Prostate gland (tissue), 2 donors: Measurements from ENCODE around the gene PNO1. TPM values are rescaled to one million over a fixed set of nuclear protein-coding genes. Genes with fewer than 3 reads are reported as not detected.

ENCODE experiments used
- DNase-seq: peaks from one replicate; pipeline ENCODE4 v3.0.0-alpha.2; 2019; ENCODE audit warnings: low spot score
- H3K27ac ChIP-seq, 2 donors: fragments of 200-600 bp; sonication (generic); 2 replicates each; pipeline ENCODE4 v1.5.1; 2017 to 2019
- H3K27me3 ChIP-seq: fragments of 200-600 bp; sonication (generic); replicated peaks from 2 replicates; pipeline ENCODE4 v1.5.1; 2019; ENCODE audit not compliant: insufficient read depth
- H3K36me3 ChIP-seq, 2 donors: fragments of 200-600 bp; sonication (generic); 1 replicate in 1 of 2; 2 replicates in 1 of 2; pipeline versions ENCODE4 v1.5.1 to v1.8.1; 2017 to 2019
- H3K4me1 ChIP-seq: fragments of 200-600 bp; sonication (generic); replicated peaks from 2 replicates; pipeline ENCODE4 v1.5.1; 2019
- H3K4me3 ChIP-seq, 2 donors: fragments of 200-600 bp; sonication (generic); 2 replicates each; pipeline ENCODE4 v1.5.1; 2017 to 2019
- H3K9me3 ChIP-seq: fragments of 200-600 bp; sonication (generic); 2 replicates; pipeline ENCODE4 v1.5.1; 2017
- CTCF ChIP-seq, 4 experiments: fragments of 200-600 bp in 2 of 4; fragments of 450-650 bp in 2 of 4; sonication (generic) in 2 of 4; IDR thresholded peaks; 1 replicate in 3 of 4; 2 replicates in 1 of 4; pipeline ENCODE4 v1.5.1; 2016 to 2019; ENCODE audit warnings: antibody characterized with exemption in 4 of 4, mild to moderate bottlenecking in 2 of 4, moderate library complexity in 2 of 4
- POLR2A ChIP-seq: fragments of 450-650 bp; IDR thresholded peaks from one replicate; pipeline ENCODE4 v1.6.1; 2016; ENCODE audit warnings: antibody characterized with exemption, mild to moderate bottlenecking
- POLR2AphosphoS5 ChIP-seq: sonication (generic); formaldehyde crosslinking; IDR thresholded peaks from one replicate; pipeline ENCODE4 v1.6.1; 2017; ENCODE audit warnings: antibody characterized with exemption
- WGBS: methylation state at CpG from one replicate; pipeline ENCODE4 v1.1.5; 2018; 5-methylcytosine and 5-hydroxymethylcytosine counted together
- intact Hi-C: fragments of 100-400 bp; cut with DNase I; formaldehyde crosslinking; loops from one replicate; pipeline ENCODE4 v1.14.2; 2022
- total RNA-seq, 2 donors: library from RNA; depleted of rRNA; stranded (reverse); fragments of >200 nt; gene quantifications; one replicate each; pipeline ENCODE4 v1.1.0, GENCODE V29; 2016

PNO1 gene
- total RNA-seq, 2 donors from 2014 or later = 10.1 to 20.2 TPM

GRCh38 chr2:68178954-68179627 is 21.4 kb downstream of the PNO1 start:
- TF ChIP-seq POLR2A (no peak), POLR2AphosphoS5 (no peak), CTCF (IDR thresholded peaks at IDR 0.05) (no peak)
- Histone ChIP-seq H3K4me1 (no peaks in the 10 kb centered on the region), H3K27ac (no peak overlapping the region), H3K9me3 (no peaks in the 10 kb centered on the region), H3K27me3 (no peaks in the 10 kb centered on the region), H3K4me3 (no peak overlapping the region), H3K36me3 (no peaks in the 10 kb centered on the region)
- WGBS = 61% methylated on average over 4 of the region's 4 CpGs
- intact Hi-C loops = no loop called here
- no peak for DNase-seq

DNA sequence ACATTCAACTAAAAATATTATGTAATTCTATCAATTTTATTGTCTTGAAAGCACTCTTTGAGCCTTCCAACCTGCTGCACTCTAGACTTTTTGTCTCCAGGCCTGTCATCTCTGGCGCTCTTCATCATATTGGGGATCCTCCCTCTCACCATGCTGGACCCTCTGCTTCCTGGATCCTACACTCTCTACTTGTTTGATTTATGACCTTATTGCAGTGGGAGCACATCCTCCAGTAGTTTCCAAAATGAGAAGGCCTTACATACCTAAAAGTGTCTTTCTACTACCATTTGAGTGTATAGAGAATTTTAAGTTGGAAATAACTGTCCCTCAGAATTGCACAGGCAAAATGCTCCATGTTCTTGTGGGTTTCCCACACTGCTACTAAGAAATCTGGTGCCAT is 25.2 kb downstream of the PNO1 start:
- no peaks in the 10 kb centered on the region for H3K9me3 ChIP-seq
- WGBS = 96% methylated on average over 1 of the region's 1 CpG
- no peaks in the 10 kb centered on the region for H3K36me3 ChIP-seq
- no peak overlapping the region for H3K4me3 ChIP-seq
- TF ChIP-seq POLR2AphosphoS5 (no peak), POLR2A (no peak), CTCF (IDR thresholded peaks at IDR 0.05) (no peak)
- H3K27ac ChIP-seq = no peak overlapping the region
- H3K27me3 ChIP-seq = no peaks in the 10 kb centered on the region
- DNase-seq = no peak
- H3K4me1 ChIP-seq = no peaks in the 10 kb centered on the region
- intact Hi-C loops = no loop called here

- WGBS = 52% methylated on average over 5 of the region's 5 CpGs
Observed at GRCh38 chr2:68185541-68186164, 28.0 kb downstream of the PNO1 start.

DNA sequence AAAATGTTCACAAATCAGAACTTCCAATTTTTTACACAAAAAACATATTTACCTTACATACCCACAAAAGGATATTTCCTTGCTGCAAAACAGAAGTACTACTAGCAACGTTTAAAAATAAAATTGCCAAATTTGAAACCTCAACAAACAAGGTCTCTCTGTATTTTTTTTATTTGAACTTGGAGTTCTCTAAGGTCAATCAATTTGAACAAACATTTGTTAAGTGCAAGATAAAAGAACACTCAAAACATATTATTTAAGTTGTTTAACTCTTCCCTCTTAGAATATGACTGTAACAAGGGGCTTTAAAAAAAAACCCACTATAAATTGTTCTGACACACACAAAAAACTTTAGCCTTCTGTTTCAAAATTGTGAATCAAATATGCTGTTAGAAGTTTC is 29.6 kb downstream of the PNO1 start:
- Histone ChIP-seq H3K27me3 (no peaks in the 10 kb centered on the region), H3K4me1 (no peaks in the 10 kb centered on the region), H3K4me3 (no peak overlapping the region), H3K36me3 (no peaks in the 10 kb centered on the region), H3K27ac (no peak overlapping the region), H3K9me3 (no peaks in the 10 kb centered on the region)
- 16% methylated on average over 1 of the region's 1 CpG for WGBS
- no peak for DNase-seq
- intact Hi-C loops = no loop called here
- TF ChIP-seq POLR2A = no peak
- no peak for TF ChIP-seq POLR2AphosphoS5
- TF ChIP-seq CTCF (IDR thresholded peaks at IDR 0.05) = no peak

More at GRCh38 chr2:68185541-68186164, 28.0 kb downstream of the PNO1 start:
- no peaks in the 10 kb centered on the region for H3K36me3 ChIP-seq
- no peak overlapping the region for H3K27ac ChIP-seq
- DNase-seq = no peak
- H3K27me3 ChIP-seq = no peaks in the 10 kb centered on the region
- no peaks in the 10 kb centered on the region for H3K9me3 ChIP-seq
- intact Hi-C loops = no loop called here
- H3K4me1 ChIP-seq = no peaks in the 10 kb centered on the region
- H3K4me3 ChIP-seq = no peak overlapping the region
- TF ChIP-seq CTCF (IDR thresholded peaks at IDR 0.05) = peak in 2 of 4 experiments; percentile 24 to 31
- no peak for TF ChIP-seq POLR2A

DNA sequence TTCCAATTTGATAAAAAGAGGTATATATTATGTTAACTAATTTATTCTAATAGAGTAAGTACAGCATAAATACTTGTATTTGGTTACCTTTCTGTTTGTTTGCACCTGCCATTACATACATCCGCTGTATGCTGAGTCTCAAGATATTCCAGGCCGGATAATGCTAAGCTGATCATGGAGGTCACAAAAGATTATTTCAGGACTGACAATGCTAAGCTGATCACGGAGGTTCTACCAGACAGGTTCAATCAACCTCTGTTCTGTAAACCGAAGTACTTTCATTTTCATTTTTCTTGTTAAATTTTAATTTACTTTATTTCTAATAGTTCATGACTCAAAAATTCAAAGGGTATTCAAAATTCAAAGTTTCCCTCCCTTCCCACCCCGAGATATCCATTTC is 31.1 kb downstream of the PNO1 start:
- WGBS = 80% methylated on average over 5 of the region's 5 CpGs

More for the DNA sequence above, 31.1 kb downstream of the PNO1 start:
- intact Hi-C loops = no loop called here
- Histone ChIP-seq H3K36me3 (no peaks in the 10 kb centered on the region), H3K27ac (no peak overlapping the region), H3K4me1 (no peaks in the 10 kb centered on the region), H3K27me3 (no peaks in the 10 kb centered on the region), H3K9me3 (no peaks in the 10 kb centered on the region), H3K4me3 (no peak overlapping the region)
- DNase-seq = no peak
- no peak for TF ChIP-seq POLR2A
- TF ChIP-seq POLR2AphosphoS5 = no peak
- TF ChIP-seq CTCF (IDR thresholded peaks at IDR 0.05) = no peak
